ENCODE data around the gene ITCH.
"Not testable (repeated sequence)": the region's sequence is repeated elsewhere in the genome, so short reads cannot be mapped to it uniquely, and the experiment has no call there.

ITCH gene

GRCh38 chr20:34363062-34363464 lies at the start of gene ITCH:
Gene ITCH (plus strand): TSS chr20:34363273. CDS start chr20:34393812, 30,539 bp downstream.
- peak; percentile 84 to 90 for DNase-seq (ENCODE audit: low read depth in 2 of 2)

GRCh38 chr20:34315236-34315635 lies 47.8 kb upstream of the ITCH start:
- no peak for DNase-seq (ENCODE audit: low read depth in 2 of 2)

- DNase-seq (ENCODE audit: low read depth in 2 of 2): no peak
Measured at GRCh38 chr20:34316196-34316814, 46.8 kb upstream of the ITCH start.

GRCh38 chr20:34318609-34319443 lies 44.2 kb upstream of the ITCH start:
- no peak for DNase-seq (ENCODE audit: low read depth in 2 of 2)

DNA sequence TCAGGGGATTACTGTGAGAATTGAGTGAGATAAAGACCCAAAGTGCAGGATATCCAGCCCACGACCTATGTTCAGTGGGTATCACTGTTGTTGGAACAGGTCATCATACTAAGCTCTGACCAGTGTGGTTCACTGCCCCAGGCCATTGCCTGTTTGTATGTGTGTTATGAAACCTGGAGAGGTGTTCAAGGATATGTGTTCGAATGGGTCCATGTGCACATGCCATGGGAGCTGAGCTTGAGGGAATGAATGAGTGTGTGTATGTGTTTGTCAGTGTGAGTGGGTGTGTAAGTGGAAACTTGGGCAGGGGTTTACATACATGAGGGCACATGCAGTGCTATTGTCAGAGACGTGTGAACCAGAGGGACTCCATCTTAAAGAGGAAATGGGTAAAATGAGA lies 42.2 kb upstream of the ITCH start:
- no peak for DNase-seq (ENCODE audit: low read depth in 2 of 2)

DNA sequence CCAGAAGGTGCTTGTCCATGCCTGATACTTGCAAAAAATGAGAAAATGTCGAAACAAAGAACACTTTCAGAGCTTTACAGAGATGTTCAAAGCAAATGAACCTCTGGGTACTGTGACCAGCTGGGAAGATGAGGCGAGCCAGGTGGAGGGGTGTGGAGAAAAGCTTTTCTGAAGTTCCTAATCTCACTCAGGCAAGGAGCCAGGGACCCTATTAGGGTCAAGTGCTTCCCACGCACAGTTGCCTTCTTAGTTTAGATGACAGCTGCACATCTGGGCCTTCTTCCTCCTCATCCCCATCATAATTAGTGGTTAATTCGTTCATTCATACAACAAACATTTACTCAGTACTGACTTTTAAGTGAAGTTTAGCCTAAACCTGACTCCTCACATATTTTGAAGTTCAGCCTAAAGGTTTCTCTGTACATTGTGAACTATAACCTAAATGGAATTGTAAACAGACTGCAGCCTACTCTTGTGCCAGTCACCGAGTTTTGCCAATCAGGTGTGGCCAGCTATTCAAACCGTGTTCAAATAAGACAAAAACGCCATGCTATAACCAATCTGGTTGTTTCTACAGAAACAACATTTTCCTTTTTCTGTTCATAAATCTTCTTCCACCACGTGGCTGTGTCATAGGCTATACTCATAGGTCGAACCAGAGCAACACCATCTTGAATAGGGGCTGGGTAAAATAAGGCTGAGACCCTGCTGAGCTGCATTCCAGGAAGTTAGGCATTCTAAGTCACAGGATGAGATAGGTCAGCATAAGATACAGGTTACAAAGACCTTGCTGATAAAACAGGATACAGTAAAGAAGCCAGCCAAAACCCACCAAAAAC lies 40.6 kb upstream of the ITCH start:
- DNase-seq (ENCODE audit: low read depth in 2 of 2): no peak

DNA sequence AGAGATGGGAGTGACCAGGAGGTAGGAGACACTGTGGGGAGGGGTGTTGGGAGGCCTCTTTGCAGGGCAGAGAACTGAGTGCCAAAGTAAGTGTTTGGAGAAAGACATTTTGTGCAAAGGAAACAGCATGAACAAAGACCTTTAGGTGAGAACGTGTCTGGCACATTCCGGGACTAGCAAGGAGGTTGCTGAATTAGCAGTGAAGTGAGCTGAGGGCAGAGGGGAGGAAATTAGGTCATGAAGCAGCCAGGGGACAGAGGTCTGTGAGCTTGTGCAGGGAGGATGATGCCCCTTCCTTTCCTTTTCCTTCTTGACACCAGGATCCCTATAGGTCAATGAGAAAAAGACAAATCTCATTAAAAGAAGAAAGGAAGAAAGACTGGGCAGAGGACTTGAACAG lies 38.5 kb upstream of the ITCH start:
- DNase-seq (ENCODE audit: low read depth in 2 of 2): no peak

DNA sequence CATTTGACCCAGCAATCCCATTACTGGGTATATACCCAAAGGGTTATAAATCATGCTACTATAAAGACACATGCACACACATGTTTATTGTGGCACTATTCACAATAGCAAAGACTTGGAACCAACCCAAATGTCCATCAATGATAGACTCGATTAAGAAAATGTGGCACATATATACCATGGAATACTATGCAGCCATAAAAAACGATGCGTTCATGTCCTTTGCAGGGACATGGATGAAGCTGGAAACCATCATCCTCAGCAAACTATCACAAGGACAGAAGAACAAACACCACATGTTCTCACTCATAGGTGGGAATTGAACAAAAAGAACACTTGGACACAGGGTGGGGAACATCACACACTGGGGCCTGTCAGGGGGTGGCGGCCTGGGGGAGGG lies 34.9 kb upstream of the ITCH start:
- not testable (repeated sequence) for DNase-seq (ENCODE audit: low read depth in 2 of 2)

DNA sequence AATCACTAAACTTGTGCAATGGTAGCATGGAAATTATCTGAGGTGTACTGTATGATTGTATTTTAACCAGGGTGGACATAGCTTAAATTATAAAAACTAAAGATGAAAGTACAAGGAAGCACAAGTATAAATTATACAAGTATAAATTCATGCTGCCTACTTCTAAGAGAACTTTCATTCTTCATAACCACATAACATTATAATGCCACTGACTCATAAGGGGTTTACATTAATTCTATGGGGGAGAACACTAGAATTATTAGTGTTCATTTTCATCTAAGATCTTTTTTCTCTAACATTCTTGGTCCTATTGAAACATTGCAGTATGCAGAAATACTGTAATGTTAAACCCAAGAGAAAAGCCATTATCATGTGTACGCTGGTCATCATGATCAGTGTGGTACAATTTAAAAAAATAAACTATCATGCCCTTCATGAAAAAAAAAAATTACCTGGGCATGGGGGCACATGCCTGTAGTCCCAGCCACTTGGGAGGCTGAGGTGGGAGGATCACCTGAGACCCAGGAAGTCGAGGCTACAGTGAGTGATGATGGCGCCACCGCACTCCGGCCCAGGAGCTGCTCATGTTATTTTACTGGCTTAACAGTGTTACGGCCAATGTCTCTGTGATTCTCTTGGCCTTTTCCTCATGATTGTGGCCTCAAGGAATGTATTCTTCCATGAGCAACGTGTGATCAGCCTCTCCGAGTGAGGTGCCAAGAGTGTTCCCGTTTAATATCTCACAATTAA lies 34.0 kb upstream of the ITCH start:
- no peak for DNase-seq (ENCODE audit: low read depth in 2 of 2)

DNA sequence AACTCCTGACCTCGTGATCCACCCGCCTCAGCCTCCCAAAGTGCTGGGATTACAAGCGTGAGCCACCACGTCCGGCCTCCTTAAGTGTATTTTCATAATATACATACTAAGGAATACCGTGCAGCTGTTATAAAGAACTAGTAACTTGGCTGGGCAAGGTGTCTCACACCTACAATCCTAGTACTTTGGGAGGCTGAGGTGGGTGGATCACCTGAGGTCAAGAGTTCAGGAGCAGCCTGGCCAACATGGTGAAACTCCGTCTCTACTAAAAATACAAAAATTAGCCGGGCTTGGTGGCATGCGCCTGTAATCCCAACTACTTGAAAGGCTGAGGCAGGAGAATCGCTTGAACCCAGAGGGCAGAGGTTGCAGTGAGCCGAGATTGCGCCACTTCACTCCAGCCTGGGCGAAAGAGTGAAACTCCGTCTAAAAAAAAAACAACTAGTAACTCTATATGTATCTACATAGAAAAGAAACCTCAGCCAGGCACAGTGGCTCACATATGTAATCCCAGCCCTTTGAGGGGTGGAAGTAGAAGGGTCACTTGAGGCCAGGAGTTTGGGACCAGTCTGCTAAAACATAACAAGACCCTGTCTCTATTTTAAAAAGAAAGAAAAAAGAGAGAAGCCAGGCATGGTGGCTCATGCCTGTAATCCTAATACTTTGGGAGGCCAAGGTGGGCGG lies 32.1 kb upstream of the ITCH start:
- DNase-seq (ENCODE audit: low read depth in 2 of 2): not testable (repeated sequence)

DNA sequence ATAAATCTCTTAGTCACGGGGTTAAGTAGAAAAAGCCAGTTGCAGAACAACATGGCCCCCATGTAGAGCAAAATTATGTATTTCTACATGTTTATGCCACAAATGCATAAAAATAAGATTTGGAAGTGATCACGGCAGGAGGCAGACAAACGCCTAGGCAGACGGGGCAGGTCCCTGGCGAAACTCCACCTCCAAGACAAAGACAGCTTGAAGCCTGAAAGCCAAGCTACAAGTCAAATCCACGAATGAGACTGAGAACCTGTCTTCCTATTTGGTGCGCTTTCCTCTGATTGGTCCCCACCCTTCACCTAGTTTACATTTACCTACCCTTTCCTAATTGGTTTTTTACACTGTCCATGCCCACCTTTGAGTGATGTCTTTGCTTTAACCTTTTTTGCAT lies 31.2 kb upstream of the ITCH start:
- no peak for DNase-seq (ENCODE audit: low read depth in 2 of 2)

DNA sequence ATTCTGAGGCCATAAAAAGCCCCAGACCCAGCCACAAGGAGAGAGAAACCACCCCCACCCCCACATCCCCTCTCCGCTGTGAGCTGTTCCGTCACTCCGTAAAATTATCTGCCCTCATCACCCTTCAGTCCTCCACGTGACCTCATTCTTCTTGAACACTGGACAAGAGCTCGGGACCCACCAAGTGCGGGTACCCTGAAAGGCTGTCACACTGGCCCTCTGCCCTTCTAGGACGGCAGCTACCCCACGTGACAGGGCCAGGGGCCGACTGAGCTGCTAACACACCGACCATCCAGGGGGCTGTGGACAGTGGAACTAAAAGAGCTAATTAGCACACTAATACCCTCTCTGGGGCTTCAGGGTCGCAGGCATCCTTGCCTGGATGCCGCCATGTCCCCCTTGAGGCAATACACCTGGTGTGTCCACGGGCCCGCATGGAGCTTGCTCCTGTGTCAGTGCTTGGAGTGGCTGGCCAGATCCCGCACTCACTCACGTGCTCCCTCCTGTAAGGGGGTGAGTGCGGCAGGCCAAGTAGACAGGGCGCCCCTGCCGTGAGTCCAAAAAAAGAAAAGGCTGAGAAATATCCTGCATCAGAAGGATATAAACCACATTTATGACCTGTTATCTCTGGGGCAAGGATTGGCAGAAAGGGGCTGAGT lies 30.7 kb upstream of the ITCH start:
- no peak for DNase-seq (ENCODE audit: low read depth in 2 of 2)

GRCh38 chr20:34333786-34334185 lies 29.3 kb upstream of the ITCH start:
- DNase-seq (ENCODE audit: low read depth in 2 of 2): no peak

- DNase-seq (ENCODE audit: low read depth in 2 of 2): no peak
Measured at GRCh38 chr20:34334654-34335407, 28.2 kb upstream of the ITCH start.

DNA sequence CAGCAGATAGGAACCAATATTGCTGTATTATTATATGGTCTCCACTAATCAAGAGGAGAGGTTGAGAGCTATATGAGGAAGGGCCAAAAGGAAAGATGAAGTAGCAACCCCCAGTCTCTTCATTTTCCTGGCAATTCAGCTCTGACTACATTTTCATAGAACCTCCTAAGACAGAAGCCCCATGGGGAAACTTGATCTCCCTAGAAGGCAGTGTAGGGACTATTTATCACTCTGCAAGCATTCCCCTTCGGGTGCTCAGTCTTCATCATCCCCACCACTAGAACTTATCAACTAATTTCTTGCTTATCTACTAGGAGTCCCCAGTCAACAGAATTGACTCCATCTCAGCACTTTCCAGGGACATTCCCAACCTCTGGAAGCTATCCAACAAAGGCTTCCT lies 25.5 kb upstream of the ITCH start:
- DNase-seq (ENCODE audit: low read depth in 2 of 2): no peak

DNA sequence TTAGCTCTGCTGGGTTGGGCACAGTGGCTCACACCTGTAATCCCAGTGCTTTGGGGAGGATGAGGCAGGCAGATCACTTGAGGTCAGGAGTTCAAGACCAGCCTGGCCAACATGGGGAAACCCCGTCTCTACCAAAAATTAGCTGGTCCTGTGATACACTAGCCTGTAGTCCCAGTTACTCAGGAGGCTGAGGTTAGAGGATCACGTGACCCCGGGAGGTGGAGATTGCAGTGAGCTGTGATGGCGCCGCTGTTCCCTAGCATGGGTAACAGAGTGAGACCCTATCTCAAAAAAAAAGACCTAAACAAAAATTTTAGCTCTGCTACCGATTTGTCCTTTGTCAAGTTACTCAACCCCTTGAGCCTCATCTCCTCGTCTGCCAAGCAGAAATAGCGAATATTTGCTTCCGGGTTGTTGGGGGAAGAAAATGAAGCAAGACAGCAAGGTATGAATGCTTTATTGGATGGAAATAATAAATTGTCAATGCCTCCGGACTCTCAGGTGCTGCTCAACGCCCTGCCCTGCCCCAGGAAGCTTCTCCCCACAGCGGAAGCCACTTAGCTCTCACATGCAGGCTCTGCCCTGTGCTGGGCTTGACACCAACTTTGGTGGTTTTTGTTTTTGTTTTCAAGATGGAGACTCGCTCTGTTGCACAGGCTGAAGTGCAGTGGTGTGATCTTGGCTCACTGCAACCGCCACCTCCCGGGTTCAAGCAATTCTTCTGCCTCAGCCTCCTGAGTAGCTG lies 24.9 kb upstream of the ITCH start:
- no peak for DNase-seq (ENCODE audit: low read depth in 2 of 2)

DNA sequence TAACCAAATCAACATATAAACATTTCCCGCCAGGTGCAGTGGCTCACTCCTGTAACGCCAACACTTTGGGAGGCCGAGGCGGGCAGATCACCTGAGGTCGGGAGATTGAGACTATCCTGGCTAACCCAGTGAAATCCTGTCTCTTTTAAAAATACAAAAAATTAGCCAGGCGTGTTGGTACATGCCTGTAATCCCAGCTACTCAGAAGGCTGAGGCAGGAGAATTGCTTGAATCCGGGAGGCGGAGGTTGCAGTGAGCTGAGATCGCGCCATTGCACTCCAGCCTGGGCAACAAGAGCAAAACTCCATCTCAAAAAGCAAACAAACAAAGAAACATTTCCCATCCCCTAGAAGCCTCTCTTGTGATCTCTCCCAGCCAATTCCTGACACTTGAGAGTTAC lies 22.3 kb upstream of the ITCH start:
- DNase-seq (ENCODE audit: low read depth in 2 of 2): not testable (repeated sequence)

DNA sequence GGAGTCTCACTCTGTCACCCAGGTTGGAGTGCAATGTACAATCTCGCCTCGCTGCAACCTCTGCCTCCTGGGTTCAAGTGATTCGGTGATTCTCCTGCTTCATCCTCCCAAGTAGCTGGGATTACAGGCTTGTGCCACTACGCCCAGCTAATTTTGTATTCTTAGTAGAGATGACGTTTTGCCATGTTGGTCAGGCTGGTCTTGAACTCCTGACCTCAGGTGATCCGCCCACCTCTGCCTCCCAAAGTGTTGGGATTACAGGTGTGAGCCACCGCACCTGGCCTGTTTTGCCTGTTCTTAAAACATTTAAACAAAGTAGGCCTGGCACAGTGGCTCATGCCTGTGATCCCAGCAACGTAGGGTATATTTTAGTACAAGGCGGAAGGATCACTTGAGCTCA lies 21.9 kb upstream of the ITCH start:
- not testable (repeated sequence) for DNase-seq (ENCODE audit: low read depth in 2 of 2)
